ENCODE measurements around the gene BRD1. TPM values are rescaled to one million over a fixed set of nuclear protein-coding genes. Genes with fewer than 3 reads are reported as not detected.
A peak's percentile ranks its signal among the peaks of the same experiment; 100 is the strongest.

Gene BRD1
- polyA plus RNA-seq, 3 donors: 0.61 to 13.8 (median 0.86) TPM

DNA sequence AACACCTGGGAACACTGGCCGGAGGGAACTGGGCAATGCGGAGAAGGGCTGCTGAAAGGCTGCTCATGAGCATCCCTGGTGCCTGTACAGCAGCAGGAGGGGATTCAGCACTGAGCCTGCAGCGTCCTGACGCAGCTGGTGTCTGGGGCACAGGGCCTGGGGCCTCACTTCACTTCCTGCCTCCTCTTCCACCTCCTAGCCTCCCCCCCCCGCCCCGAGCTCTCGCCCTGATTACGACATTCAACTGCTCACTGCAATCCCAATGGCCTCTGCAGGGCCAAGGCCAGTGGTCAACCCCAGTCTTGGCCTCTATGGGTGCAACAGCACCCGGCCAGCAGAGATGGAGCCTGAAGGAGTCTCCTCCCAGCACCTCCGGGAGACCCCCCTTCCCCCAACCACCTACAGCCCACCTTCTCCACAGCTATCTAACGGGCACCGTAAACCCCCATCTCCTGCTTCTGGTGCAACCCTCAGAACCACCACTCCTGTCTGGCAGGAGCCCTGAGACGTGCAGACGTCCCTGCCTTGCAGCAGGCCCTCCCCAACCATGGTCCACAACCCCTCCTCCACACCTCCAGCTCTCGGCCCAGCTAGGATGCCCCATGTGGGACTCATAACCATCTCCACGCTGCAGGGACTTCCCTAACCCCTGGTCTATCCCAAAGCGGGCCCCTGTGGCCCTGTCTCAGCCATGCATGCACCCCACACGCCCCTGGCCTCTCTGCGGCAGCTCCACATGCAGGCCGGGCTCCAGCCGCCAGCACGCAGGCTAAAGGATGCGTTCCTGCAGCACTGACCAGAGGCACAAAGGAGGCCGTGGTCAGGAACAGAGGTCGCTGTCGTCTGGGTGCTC, 38.2 kb downstream of the BRD1 start:
- DNase-seq: peak; percentile 60 to 72 (median 69)
- Histone ChIP-seq H3K4me3 (replicated peaks in 1 of 3; ENCODE audit: low read depth in 2 of 3, low read length in 3 of 3) (peak overlapping the region in 1 of 3 experiments; percentile 49), H4K20me1 (ENCODE audit: insufficient read depth, low read length) (peaks cover 97% of the 10 kb centered on the region), H3K9ac (ENCODE audit: insufficient read depth, low read length, poor library complexity, severe bottlenecking) (peak overlapping the region; percentile 31), H3K27ac (ENCODE audit: low read depth in 1 of 2, low read length in 2 of 2) (peak overlapping the region; percentile 74 to 77), H2AFZ (ENCODE audit: insufficient read depth, low read depth, low read length, poor library complexity, severe bottlenecking) (peak overlapping the region; percentile 13), H3K79me2 (ENCODE audit: insufficient read depth, low read length) (peaks cover 88% of the 10 kb centered on the region), H3K9me3 (replicated peaks in 1 of 2; ENCODE audit: control insufficient read depth in 1 of 2, insufficient read depth in 1 of 2, low read length in 2 of 2) (no peaks in the 10 kb centered on the region), H3K4me2 (replicated peaks; ENCODE audit: extremely low read depth, low read length, poor library complexity, severe bottlenecking) (peak overlapping the region; percentile 41), H3K27me3 (ENCODE audit: control insufficient read depth in 2 of 2, insufficient read depth in 2 of 2, low read length in 2 of 2) (no peaks in the 10 kb centered on the region), H3K36me3 (replicated peaks in 1 of 2; ENCODE audit: control insufficient read depth in 1 of 2, insufficient read depth in 2 of 2, low read length in 2 of 2) (peaks cover 74 to 76% of the 10 kb centered on the region in 2 donors), H3K4me1 (ENCODE audit: control insufficient read depth in 1 of 2, insufficient read depth in 2 of 2, low read length in 2 of 2) (peaks cover 27 to 31% of the 10 kb centered on the region in 2 donors)
- Mint-ChIP-seq H3K27ac (peak overlapping the region; percentile 68 to 93 (median 88)), H3K4me3 (peak overlapping the region; percentile 72 to 87), H3K36me3 (peaks cover 72 to 82% of the 10 kb centered on the region in 2 donors), H3K27me3 (ENCODE audit: low read depth in 3 of 3) (peaks cover 0 to 2% (median 0%) of the 10 kb centered on the region in 3 donors), H3K9me3 (peaks cover 0 to 2% (median 0%) of the 10 kb centered on the region in 7 donors), H3K4me1 (peaks cover 29% of the 10 kb centered on the region)
- TF ChIP-seq, protein P1, sequence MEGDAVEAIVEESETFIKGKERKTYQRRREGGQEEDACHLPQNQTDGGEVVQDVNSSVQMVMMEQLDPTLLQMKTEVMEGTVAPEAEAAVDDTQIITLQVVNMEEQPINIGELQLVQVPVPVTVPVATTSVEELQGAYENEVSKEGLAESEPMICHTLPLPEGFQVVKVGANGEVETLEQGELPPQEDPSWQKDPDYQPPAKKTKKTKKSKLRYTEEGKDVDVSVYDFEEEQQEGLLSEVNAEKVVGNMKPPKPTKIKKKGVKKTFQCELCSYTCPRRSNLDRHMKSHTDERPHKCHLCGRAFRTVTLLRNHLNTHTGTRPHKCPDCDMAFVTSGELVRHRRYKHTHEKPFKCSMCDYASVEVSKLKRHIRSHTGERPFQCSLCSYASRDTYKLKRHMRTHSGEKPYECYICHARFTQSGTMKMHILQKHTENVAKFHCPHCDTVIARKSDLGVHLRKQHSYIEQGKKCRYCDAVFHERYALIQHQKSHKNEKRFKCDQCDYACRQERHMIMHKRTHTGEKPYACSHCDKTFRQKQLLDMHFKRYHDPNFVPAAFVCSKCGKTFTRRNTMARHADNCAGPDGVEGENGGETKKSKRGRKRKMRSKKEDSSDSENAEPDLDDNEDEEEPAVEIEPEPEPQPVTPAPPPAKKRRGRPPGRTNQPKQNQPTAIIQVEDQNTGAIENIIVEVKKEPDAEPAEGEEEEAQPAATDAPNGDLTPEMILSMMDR (IDR thresholded peaks at IDR 0.05): no peak
- WGBS (ENCODE audit: insufficient coverage): 19% methylated on average over 26 of the region's 26 CpGs
- intact Hi-C loops (cut with micrococcal nuclease): loop anchor here in 1 of 2 donors (2.0 kb wide), 1 partner anchor 63 kb away; the partner anchor contains the start of gene ZBED4

DNA sequence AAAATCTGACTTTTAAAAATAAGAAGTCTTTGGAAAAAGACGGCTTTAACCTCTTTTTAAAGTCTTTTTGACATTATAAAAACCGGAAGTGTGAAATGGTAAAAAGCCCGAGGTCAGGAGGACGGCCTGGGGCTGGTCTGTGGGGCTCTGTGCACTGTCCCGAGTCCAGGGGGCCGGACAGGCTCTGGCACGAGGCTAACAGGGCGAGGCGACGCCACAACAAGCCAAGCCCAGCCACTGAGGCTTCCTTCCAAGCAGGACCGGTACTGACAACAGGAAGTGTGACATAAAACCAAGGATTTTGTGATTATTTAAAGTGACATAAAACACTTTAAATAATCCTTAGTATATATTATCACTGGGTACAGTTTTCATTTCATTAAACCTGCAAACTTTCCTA, 39.2 kb downstream of the BRD1 start:
- H3K27me3 Mint-ChIP-seq (ENCODE audit: low read depth in 3 of 3): no peaks in the 10 kb centered on the region
- peak overlapping the region; percentile 41 for H3K4me2 ChIP-seq (replicated peaks; ENCODE audit: extremely low read depth, low read length, poor library complexity, severe bottlenecking)
- no peaks in the 10 kb centered on the region for H3K27me3 ChIP-seq (ENCODE audit: control insufficient read depth in 2 of 2, insufficient read depth in 2 of 2, low read length in 2 of 2)
- peaks cover 72 to 82% of the 10 kb centered on the region in 2 donors for H3K36me3 Mint-ChIP-seq
- peaks cover 97% of the 10 kb centered on the region for H4K20me1 ChIP-seq (ENCODE audit: insufficient read depth, low read length)
- peak overlapping the region in 1 of 3 experiments; percentile 49 for H3K4me3 ChIP-seq (replicated peaks in 1 of 3; ENCODE audit: low read depth in 2 of 3, low read length in 3 of 3)
- peaks cover 74 to 76% of the 10 kb centered on the region in 2 donors for H3K36me3 ChIP-seq (replicated peaks in 1 of 2; ENCODE audit: control insufficient read depth in 1 of 2, insufficient read depth in 2 of 2, low read length in 2 of 2)
- DNase-seq: peak; percentile 34 to 46 (median 40)
- H3K27ac ChIP-seq (ENCODE audit: low read depth in 1 of 2, low read length in 2 of 2): peak overlapping the region; percentile 74 to 77
- no peaks in the 10 kb centered on the region for H3K9me3 ChIP-seq (replicated peaks in 1 of 2; ENCODE audit: control insufficient read depth in 1 of 2, insufficient read depth in 1 of 2, low read length in 2 of 2)
- peak overlapping the region; percentile 31 for H3K9ac ChIP-seq (ENCODE audit: insufficient read depth, low read length, poor library complexity, severe bottlenecking)
- TF ChIP-seq, protein P1 (IDR thresholded peaks at IDR 0.05): no peak
- H3K4me1 ChIP-seq (ENCODE audit: control insufficient read depth in 1 of 2, insufficient read depth in 2 of 2, low read length in 2 of 2): peaks cover 27 to 31% of the 10 kb centered on the region in 2 donors
- H3K27ac Mint-ChIP-seq: peak overlapping the region; percentile 50 to 93 (median 88)
- intact Hi-C loops (cut with micrococcal nuclease): loop anchor here in 1 of 2 donors (2.0 kb wide), 1 partner anchor 64 kb away; the partner anchor contains the start of gene ZBED4
- H3K79me2 ChIP-seq (ENCODE audit: insufficient read depth, low read length): peaks cover 90% of the 10 kb centered on the region
- peaks cover 29% of the 10 kb centered on the region for H3K4me1 Mint-ChIP-seq
- H3K4me3 Mint-ChIP-seq: peak overlapping the region in 1 of 2 donors; percentile 65
- no peak overlapping the region for H2AFZ ChIP-seq (ENCODE audit: insufficient read depth, low read depth, low read length, poor library complexity, severe bottlenecking)
- peaks cover 0 to 2% (median 0%) of the 10 kb centered on the region in 7 donors for H3K9me3 Mint-ChIP-seq
- WGBS (ENCODE audit: insufficient coverage): 7% methylated on average over 10 of the region's 11 CpGs

All from CD14-positive monocyte (primary cell).